Neural crest cell (in vitro differentiated cells): ENCODE results near the gene OSR1. TPM values are rescaled to one million over a fixed set of nuclear protein-coding genes. Genes with fewer than 3 reads are reported as not detected.
"Not testable (repeated sequence)": the region's sequence is repeated elsewhere in the genome, so short reads cannot be mapped to it uniquely, and the experiment has no call there.

ENCODE experiments used
- DNase-seq: peaks from one replicate; pipeline ENCODE4 v3.0.0; 2021; ENCODE audit warnings: low read depth, mixed read lengths, low spot score
- H3K27ac Mint-ChIP-seq: one replicate; pipeline ENCODE4 v1.8.0; 2021; ENCODE audit warnings: mild to moderate bottlenecking, mixed read lengths; ENCODE audit not compliant: unreplicated experiment
- H3K27me3 Mint-ChIP-seq: 2 replicates; pipeline ENCODE4 v1.8.0; 2021; ENCODE audit warnings: low read depth, mild to moderate bottlenecking, mixed read lengths
- H3K36me3 Mint-ChIP-seq: 2 replicates; pipeline ENCODE4 v1.8.0; 2021; ENCODE audit warnings: low read depth, mild to moderate bottlenecking, mixed read lengths
- H3K4me1 Mint-ChIP-seq: 2 replicates; pipeline ENCODE4 v1.8.0; 2021; ENCODE audit warnings: mixed read lengths
- H3K4me3 Mint-ChIP-seq: one replicate; pipeline ENCODE4 v1.8.0; 2021; ENCODE audit warnings: mild to moderate bottlenecking, mixed read lengths
- H3K9me3 Mint-ChIP-seq: 2 replicates; pipeline ENCODE4 v1.8.0; 2021; ENCODE audit warnings: mixed read lengths
- long read RNA-seq: library from polyadenylated mRNA; unstranded; transcript quantifications from one replicate; pipeline ENCODE4 v2.0.0, GENCODE V29; 2020
- total RNA-seq: library from RNA; stranded (reverse); gene quantifications from 2 replicates; pipeline ENCODE4 v1.2.1, GENCODE V29; 2021
- TF ChIP-seq, protein P1 (sequence below): fragments of 200-600 bp; sonication (generic); conservative IDR thresholded peaks from 2 replicates; pipeline ENCODE4 v1.5.0; 2021; ENCODE audit warnings: antibody characterized with exemption, mild to moderate bottlenecking

OSR1 gene
- 0.33 and 0.45 TPM in 2 replicates for total RNA-seq
- long read RNA-seq, result 0 reads

DNA sequence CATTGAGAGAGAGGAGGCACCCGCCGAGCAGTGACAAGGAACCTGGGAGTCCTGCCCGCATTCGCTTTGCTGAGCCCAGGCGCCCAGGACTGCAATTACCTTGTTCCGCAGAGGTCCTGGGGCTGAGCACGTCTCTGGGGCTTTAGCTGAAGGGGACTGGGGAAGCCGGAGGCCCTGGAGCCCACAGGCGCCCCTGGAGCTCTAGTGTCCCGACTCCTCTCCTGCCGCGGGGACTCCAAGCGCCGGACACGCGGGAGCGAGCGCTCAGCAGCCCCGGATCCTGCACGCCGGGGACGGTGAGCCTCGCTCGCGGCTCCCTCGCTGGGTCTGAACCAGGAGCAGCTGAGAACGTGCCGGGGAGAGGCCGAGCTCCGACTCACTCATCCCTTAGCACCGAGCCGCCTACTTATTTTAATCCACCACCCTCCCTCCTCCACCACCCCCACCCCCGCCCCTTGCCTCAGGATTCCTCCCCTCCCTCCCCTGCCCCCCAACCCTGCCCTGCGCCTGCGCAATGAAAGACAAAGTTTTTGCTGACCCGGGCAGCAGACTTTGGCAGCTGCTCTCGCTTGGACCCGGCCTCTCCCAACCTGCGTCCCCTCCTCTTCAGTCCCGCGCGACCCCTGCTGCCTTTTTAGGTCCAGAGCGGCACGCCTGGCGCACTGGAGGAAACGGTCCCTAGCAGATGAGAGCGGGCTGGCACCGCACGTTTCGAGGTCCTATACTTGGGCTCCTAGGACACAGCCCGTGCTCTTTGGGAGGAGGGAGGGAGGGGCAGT lies at the start of gene OSR1:
Gene OSR1 (minus strand): TSS at position 382 of the 779 bp plus-strand sequence. CDS start 4,818 bp downstream, outside the sequence.
- peaks cover 98% of the 10 kb centered on the region for H3K27me3 Mint-ChIP-seq
- no peak within 1 kb of the TSS for H3K27ac Mint-ChIP-seq
- peaks cover 34% of the 10 kb centered on the region for H3K4me1 Mint-ChIP-seq
- TF ChIP-seq, protein P1, sequence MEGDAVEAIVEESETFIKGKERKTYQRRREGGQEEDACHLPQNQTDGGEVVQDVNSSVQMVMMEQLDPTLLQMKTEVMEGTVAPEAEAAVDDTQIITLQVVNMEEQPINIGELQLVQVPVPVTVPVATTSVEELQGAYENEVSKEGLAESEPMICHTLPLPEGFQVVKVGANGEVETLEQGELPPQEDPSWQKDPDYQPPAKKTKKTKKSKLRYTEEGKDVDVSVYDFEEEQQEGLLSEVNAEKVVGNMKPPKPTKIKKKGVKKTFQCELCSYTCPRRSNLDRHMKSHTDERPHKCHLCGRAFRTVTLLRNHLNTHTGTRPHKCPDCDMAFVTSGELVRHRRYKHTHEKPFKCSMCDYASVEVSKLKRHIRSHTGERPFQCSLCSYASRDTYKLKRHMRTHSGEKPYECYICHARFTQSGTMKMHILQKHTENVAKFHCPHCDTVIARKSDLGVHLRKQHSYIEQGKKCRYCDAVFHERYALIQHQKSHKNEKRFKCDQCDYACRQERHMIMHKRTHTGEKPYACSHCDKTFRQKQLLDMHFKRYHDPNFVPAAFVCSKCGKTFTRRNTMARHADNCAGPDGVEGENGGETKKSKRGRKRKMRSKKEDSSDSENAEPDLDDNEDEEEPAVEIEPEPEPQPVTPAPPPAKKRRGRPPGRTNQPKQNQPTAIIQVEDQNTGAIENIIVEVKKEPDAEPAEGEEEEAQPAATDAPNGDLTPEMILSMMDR, result no peak
- no peaks in the 10 kb centered on the region for H3K9me3 Mint-ChIP-seq
- H3K36me3 Mint-ChIP-seq, result peaks cover 2% of the 10 kb centered on the region
- H3K4me3 Mint-ChIP-seq, result peak within 1 kb of the TSS; percentile 82
- DNase-seq, result peak; percentile 46

DNA sequence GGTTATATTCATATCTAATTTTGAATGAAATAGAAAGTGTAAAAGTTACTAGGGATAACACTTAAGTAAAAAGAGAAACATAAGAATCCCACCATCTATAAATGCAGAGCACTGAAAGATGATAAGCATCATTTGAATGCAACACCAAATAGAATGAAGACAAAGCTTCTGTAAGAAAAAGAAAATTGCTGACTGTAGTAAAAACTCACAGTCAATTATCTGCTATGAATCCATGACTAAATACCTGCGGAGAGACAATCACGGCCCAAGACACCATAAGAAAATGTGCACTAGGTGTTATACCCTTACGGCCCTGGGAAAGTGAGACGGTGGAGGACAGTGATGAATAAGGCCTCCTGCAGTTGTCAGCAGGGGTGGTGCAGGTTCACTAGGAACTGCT lies 45.4 kb upstream of the OSR1 start:
- H3K27me3 Mint-ChIP-seq, result no peaks in the 10 kb centered on the region
- no peaks in the 10 kb centered on the region for H3K9me3 Mint-ChIP-seq
- peaks cover 3% of the 10 kb centered on the region for H3K4me1 Mint-ChIP-seq
- H3K4me3 Mint-ChIP-seq, result no peak overlapping the region
- H3K27ac Mint-ChIP-seq, result no peak overlapping the region
- TF ChIP-seq, protein P1, result no peak
- no peaks in the 10 kb centered on the region for H3K36me3 Mint-ChIP-seq
- DNase-seq, result no peak

DNA sequence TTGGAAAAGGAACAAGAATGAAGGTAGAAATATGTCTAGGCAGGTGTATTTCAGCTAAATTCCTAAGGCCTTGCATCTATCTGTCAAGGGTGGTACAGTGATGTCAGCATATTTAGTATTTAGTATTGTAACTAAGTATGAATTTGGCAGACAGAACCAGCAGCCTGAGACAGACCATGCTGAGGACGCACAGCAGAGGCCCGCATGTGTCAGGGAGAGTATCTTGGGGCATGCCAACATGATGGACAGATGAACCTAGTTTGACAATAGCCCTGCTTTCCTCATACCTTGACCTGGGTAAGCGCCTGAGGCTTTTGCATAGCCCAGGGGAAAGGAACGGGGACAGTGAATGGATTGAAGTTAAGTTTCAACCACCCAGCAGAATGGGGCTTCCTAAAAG lies 33.8 kb upstream of the OSR1 start:
- peaks cover 4% of the 10 kb centered on the region for H3K27me3 Mint-ChIP-seq
- DNase-seq, result no peak
- no peak overlapping the region for H3K4me3 Mint-ChIP-seq
- H3K9me3 Mint-ChIP-seq, result no peaks in the 10 kb centered on the region
- no peaks in the 10 kb centered on the region for H3K36me3 Mint-ChIP-seq
- no peak overlapping the region for H3K27ac Mint-ChIP-seq
- H3K4me1 Mint-ChIP-seq, result no peaks in the 10 kb centered on the region
- TF ChIP-seq, protein P1, result no peak

DNA sequence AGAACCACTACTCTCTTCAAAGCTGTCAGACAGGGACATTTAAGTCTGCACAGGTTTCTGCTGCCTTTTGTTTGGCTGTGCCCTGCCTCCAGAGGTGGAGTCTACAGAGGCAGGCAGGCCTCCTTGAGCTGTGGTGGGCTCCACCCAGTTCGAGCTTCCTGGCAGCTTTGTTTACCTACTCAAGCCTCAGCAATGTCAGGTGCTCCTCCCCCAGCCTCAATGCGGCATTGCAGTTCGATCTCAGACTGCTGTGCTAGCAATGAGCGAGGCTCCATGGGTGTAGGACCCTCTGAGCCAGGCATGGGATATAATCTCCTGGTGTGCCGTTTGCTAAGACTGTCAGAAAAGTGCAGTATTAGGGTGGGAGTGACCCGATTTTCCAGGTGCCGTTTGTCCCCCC lies 31.0 kb upstream of the OSR1 start:
- not testable (repeated sequence) for H3K4me3 Mint-ChIP-seq, H3K4me1 Mint-ChIP-seq, H3K36me3 Mint-ChIP-seq, H3K27ac Mint-ChIP-seq, DNase-seq, H3K9me3 Mint-ChIP-seq, H3K27me3 Mint-ChIP-seq

DNA sequence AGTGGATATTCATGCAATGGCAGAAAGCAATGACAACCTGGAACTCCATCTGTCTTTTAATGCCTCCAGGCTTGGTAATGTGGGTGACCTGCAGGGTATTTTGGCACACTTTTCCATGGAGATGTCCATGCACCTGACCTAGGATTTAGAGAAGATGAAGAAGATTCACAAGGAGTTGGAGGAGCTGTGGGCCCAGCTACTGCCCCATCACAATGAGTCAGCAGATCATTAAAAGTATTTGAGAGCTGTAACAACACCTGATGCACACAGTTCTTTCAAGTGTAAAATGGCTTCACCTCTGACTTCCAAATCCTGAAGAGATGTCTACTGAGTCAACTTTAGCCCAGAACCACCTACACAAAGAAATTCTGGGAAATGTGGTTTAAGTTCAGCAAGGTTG lies 22.1 kb upstream of the OSR1 start:
- no peak overlapping the region for H3K4me3 Mint-ChIP-seq
- H3K9me3 Mint-ChIP-seq, result peaks cover 2% of the 10 kb centered on the region
- no peak overlapping the region for H3K27ac Mint-ChIP-seq
- DNase-seq, result no peak
- H3K4me1 Mint-ChIP-seq, result no peaks in the 10 kb centered on the region
- no peaks in the 10 kb centered on the region for H3K36me3 Mint-ChIP-seq
- H3K27me3 Mint-ChIP-seq, result peaks cover 23% of the 10 kb centered on the region
- TF ChIP-seq, protein P1, result no peak

DNA sequence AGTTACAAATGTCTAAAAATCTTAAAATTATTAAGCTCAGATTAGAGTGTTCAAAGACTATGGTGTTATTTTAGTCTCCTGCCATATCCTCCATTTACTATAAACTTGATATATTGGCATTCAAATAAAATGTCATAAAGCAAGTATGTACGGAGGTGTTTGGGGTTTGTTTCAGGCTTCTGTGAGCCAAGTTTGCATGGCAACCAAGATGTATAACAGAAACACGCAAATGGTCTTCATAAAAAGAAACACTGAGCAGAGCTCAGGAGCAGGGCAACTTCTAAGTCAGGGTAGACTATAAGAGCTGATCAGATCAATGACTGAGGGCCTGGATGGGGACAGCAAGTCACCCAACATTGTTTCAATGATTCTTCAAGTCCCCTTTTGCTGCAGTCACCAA lies 20.5 kb upstream of the OSR1 start:
- Mint-ChIP-seq H3K4me1 (no peaks in the 10 kb centered on the region), H3K9me3 (peaks cover 2% of the 10 kb centered on the region), H3K4me3 (no peak overlapping the region), H3K27ac (no peak overlapping the region), H3K36me3 (no peaks in the 10 kb centered on the region), H3K27me3 (peaks cover 24% of the 10 kb centered on the region)
- TF ChIP-seq, protein P1, result no peak
- no peak for DNase-seq
